Stomach (tissue), 4 donors: Measurements from ENCODE around the gene LARGE1.

ENCODE experiments used
- CTCF ChIP-seq, 7 experiments: fragments of 450-650 bp in 4 of 7; fragments of 200-600 bp in 3 of 7; sonication (generic) in 3 of 7; IDR thresholded peaks; one replicate each; pipeline ENCODE4 v1.5.1; 2016 to 2019; ENCODE audit warnings: antibody characterized with exemption in 7 of 7, control low read depth in 2 of 7, mild to moderate bottlenecking in 1 of 7
- EP300 ChIP-seq: sonication (generic); formaldehyde crosslinking; IDR thresholded peaks from one replicate; pipeline ENCODE4 v1.6.1; 2017; ENCODE audit warnings: antibody characterized with exemption

- TF ChIP-seq CTCF (IDR thresholded peaks at IDR 0.05) (no peak), EP300 (no peak)
Measured at GRCh38 chr22:33528183-33528582, 392.1 kb downstream of the LARGE1 start.
